ENCODE results near the gene MYO1E. TPM values are rescaled to one million over a fixed set of nuclear protein-coding genes. Genes with fewer than 3 reads are reported as not detected.
A peak's percentile ranks its signal among the peaks of the same experiment; 100 is the strongest.

The MYO1E gene
- total RNA-seq, 1 donor from 2014 or later: 190 TPM

DNA sequence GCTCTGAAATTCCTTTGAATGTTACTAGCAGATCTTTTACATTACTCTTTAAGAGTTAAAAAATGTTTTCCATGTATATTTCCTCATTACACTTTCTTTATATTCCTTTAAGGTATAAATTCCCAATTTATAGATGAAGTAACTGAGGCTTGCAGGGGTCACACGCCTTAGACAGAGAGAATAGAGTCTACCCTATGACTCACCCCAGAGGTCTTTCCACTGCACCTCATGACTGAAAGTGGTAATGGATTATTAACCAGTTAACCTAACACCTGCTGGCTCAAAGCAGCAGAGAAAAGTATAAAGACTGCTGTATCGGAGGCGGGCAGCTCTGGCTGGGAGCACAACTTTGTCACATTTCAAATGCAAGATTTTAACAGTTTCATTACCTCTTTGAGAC is 128.3 kb downstream of the MYO1E start:
- Histone ChIP-seq H3K27me3 (ENCODE audit: control insufficient read depth, insufficient read depth, low read length) (no peaks in the 10 kb centered on the region), H3K4me3 (ENCODE audit: low read depth, low read length) (no peak overlapping the region), H3K36me3 (ENCODE audit: control insufficient read depth, insufficient read depth, low read length) (no peaks in the 10 kb centered on the region)
- peak; percentile 72 for DNase-seq (ENCODE audit: low read depth)
- no peak for TF ChIP-seq CTCF (IDR thresholded peaks at IDR 0.05; ENCODE audit: insufficient read depth, low read length, poor library complexity, severe bottlenecking)

DNA sequence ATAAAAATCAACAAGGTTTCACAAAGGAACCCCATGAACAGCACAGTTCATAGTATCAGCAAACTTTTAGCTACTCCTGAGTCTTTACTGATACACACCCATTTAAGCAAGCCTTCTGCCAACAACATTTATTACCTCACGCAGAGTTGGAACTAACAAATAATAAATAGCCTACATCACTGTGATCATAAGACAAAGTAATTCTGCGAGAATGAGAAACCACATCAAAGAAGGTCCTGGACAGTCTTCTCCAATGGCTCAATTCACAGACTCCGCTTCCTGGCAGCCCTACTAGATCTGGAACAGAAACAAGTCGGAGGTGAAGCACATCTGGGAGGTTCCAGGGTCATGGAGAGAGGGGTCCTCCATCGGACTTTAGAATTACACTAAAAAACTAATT is 129.0 kb downstream of the MYO1E start:
- no peaks in the 10 kb centered on the region for H3K36me3 ChIP-seq (ENCODE audit: control insufficient read depth, insufficient read depth, low read length)
- no peak for TF ChIP-seq CTCF (IDR thresholded peaks at IDR 0.05; ENCODE audit: insufficient read depth, low read length, poor library complexity, severe bottlenecking)

DNA sequence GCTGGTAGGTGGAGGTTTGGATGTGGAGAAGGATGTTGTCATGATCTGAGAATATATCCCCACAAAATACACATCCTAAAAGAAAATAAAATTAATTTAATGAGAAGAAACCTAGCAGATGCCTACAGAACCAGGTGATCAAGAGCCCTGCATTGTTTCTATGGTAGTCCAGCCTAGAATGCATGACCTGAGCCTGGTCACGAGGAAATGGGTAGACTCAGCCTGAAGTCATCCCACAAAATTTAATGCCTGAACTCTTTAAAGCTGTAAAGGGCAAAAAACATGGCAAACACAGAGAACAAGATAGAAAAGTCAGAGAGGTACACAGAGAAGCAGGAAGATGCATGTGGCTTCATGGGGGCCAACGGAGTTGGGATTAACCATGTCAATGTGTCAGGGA is 130.0 kb downstream of the MYO1E start:
- Histone ChIP-seq H3K36me3 (ENCODE audit: control insufficient read depth, insufficient read depth, low read length) (no peaks in the 10 kb centered on the region), H3K4me3 (ENCODE audit: low read depth, low read length) (no peak overlapping the region), H3K27me3 (ENCODE audit: control insufficient read depth, insufficient read depth, low read length) (no peaks in the 10 kb centered on the region)
- no peak for TF ChIP-seq CTCF (IDR thresholded peaks at IDR 0.05; ENCODE audit: insufficient read depth, low read length, poor library complexity, severe bottlenecking)
- peak; percentile 37 for DNase-seq (ENCODE audit: low read depth)

More for the DNA sequence above, 129.0 kb downstream of the MYO1E start:
- DNase-seq (ENCODE audit: low read depth): no peak
- no peaks in the 10 kb centered on the region for H3K27me3 ChIP-seq (ENCODE audit: control insufficient read depth, insufficient read depth, low read length)
- H3K4me3 ChIP-seq (ENCODE audit: low read depth, low read length): no peak overlapping the region

GRCh38 chr15:59240036-59240435 is 132.6 kb downstream of the MYO1E start:
- no peaks in the 10 kb centered on the region for H3K36me3 ChIP-seq (ENCODE audit: control insufficient read depth, insufficient read depth, low read length)
- TF ChIP-seq CTCF (IDR thresholded peaks at IDR 0.05; ENCODE audit: insufficient read depth, low read length, poor library complexity, severe bottlenecking): no peak
- H3K4me3 ChIP-seq (ENCODE audit: low read depth, low read length): no peak overlapping the region
- no peaks in the 10 kb centered on the region for H3K27me3 ChIP-seq (ENCODE audit: control insufficient read depth, insufficient read depth, low read length)
- DNase-seq (ENCODE audit: low read depth): no peak

GRCh38 chr15:59237924-59238331 is 134.7 kb downstream of the MYO1E start:
- no peak overlapping the region for H3K4me3 ChIP-seq (ENCODE audit: low read depth, low read length)
- no peak for DNase-seq (ENCODE audit: low read depth)
- H3K36me3 ChIP-seq (ENCODE audit: control insufficient read depth, insufficient read depth, low read length): no peaks in the 10 kb centered on the region
- no peaks in the 10 kb centered on the region for H3K27me3 ChIP-seq (ENCODE audit: control insufficient read depth, insufficient read depth, low read length)
- no peak for TF ChIP-seq CTCF (IDR thresholded peaks at IDR 0.05; ENCODE audit: insufficient read depth, low read length, poor library complexity, severe bottlenecking)

- DNase-seq (ENCODE audit: low read depth): no peak
- no peaks in the 10 kb centered on the region for H3K36me3 ChIP-seq (ENCODE audit: control insufficient read depth, insufficient read depth, low read length)
- no peaks in the 10 kb centered on the region for H3K27me3 ChIP-seq (ENCODE audit: control insufficient read depth, insufficient read depth, low read length)
- no peak overlapping the region for H3K4me3 ChIP-seq (ENCODE audit: low read depth, low read length)
- TF ChIP-seq CTCF (IDR thresholded peaks at IDR 0.05; ENCODE audit: insufficient read depth, low read length, poor library complexity, severe bottlenecking): no peak
Observed at GRCh38 chr15:59237119-59237855, 135.4 kb downstream of the MYO1E start.
